B cell (primary cell): Measurements from ENCODE around the gene MPPE1. TPM values are rescaled to one million over a fixed set of nuclear protein-coding genes. Genes with fewer than 3 reads are reported as not detected.

ENCODE experiments used
- ATAC-seq: fragments of 200-7000 bp; cut with Tn5 transposase; one replicate; pipeline ENCODE4 v1.10.0; 2021; ENCODE audit warnings: low read depth, mild to moderate bottlenecking, moderate number of reproducible peaks, moderate library complexity
- CTCF ChIA-PET: fragments of 350-600 bp; sonication (Branson Sonifier 250); formaldehyde crosslinking; loops from one replicate; lab custom pipeline; 2021; ENCODE audit warnings: antibody characterized with exemption, inconsistent platforms; lab: Charles Lee
- POLR2A ChIA-PET: fragments of 350-600 bp; sonication (Branson Sonifier 250); formaldehyde crosslinking; loops from one replicate; lab custom pipeline; 2021; ENCODE audit warnings: antibody characterized with exemption; lab: Charles Lee
- DNase-seq: peaks from one replicate; pipeline ENCODE4 v3.0.0; 2013
- H2AFZ ChIP-seq: 2 replicates; pipeline ENCODE4 v1.6.1; 2012; ENCODE audit warnings: mild to moderate bottlenecking, low read depth, low read length; ENCODE audit not compliant: insufficient read depth, poor library complexity, severe bottlenecking
- H3K27ac ChIP-seq, 2 donors: 1 replicate in 1 of 2; 2 replicates in 1 of 2; pipeline ENCODE4 v1.5.1; 2012 to 2013; ENCODE audit warnings: low read length in 2 of 2, mild to moderate bottlenecking in 2 of 2, moderate library complexity in 1 of 2
- H3K27me3 ChIP-seq, 4 experiments: fragments of 200-600 bp in 1 of 4; sonication (generic) in 1 of 4; replicated peaks in 1 of 4; 1 replicate in 2 of 4; 2 replicates in 2 of 4; pipeline versions ENCODE4 v1.6.1 to v1.7.0; 2013 to 2016; ENCODE audit warnings: low read length in 3 of 4, mild to moderate bottlenecking in 2 of 4, mixed read lengths in 1 of 4, moderate library complexity in 1 of 4; ENCODE audit not compliant: insufficient read depth in 4 of 4, control insufficient read depth in 3 of 4; ENCODE audit errors: control extremely low read depth in 1 of 4
- H3K36me3 ChIP-seq, 2 experiments: replicated peaks in 1 of 2; 1 replicate in 1 of 2; 2 replicates in 1 of 2; pipeline versions ENCODE4 v1.6.1 to v1.7.1; 2013; ENCODE audit warnings: low read length in 1 of 2; ENCODE audit not compliant: insufficient read depth in 2 of 2, control insufficient read depth in 1 of 2; ENCODE audit errors: control extremely low read depth in 1 of 2, extremely low read depth in 1 of 2
- H3K4me1 ChIP-seq, 2 donors: fragments of 200-600 bp in 1 of 2; sonication (generic) in 1 of 2; 1 replicate in 1 of 2; 2 replicates in 1 of 2; pipeline versions ENCODE4 v1.5.1 to v1.6.1; 2013 to 2017; ENCODE audit warnings: low read length in 2 of 2; ENCODE audit not compliant: control insufficient read depth in 2 of 2, insufficient read depth in 2 of 2
- H3K4me2 ChIP-seq: replicated peaks from 2 replicates; pipeline ENCODE3; 2012; ENCODE audit warnings: mild to moderate bottlenecking, low read depth, low read length; ENCODE audit not compliant: poor library complexity, severe bottlenecking
- H3K4me3 ChIP-seq, 5 experiments: fragments of 200-600 bp in 1 of 5; sonication (generic) in 1 of 5; 1 replicate in 3 of 5; 2 replicates in 2 of 5; pipeline versions ENCODE4 v1.5.1 to v1.7.0; 2011 to 2016; ENCODE audit warnings: low read length in 4 of 5, mild to moderate bottlenecking in 4 of 5, low read depth in 2 of 5, control low read depth in 1 of 5, moderate library complexity in 1 of 5; ENCODE audit not compliant: insufficient read depth in 1 of 5; ENCODE audit errors: control extremely low read depth in 1 of 5, extremely low read depth in 1 of 5
- H3K79me2 ChIP-seq: fragments of 200-600 bp; sonication (generic); one replicate; pipeline ENCODE4 v1.6.0; 2016; ENCODE audit warnings: low read length; ENCODE audit not compliant: control insufficient read depth, insufficient read depth
- H3K9ac ChIP-seq: fragments of 200-600 bp; sonication (generic); 2 replicates; pipeline ENCODE4 v1.6.1; 2017; ENCODE audit warnings: mild to moderate bottlenecking, low read length, moderate library complexity
- H3K9me3 ChIP-seq, 3 donors: one replicate each; pipeline versions ENCODE4 v1.6.1 to v1.7.1; 2013; ENCODE audit warnings: low read length in 2 of 3; ENCODE audit not compliant: control insufficient read depth in 2 of 3, insufficient read depth in 1 of 3; ENCODE audit errors: control extremely low read depth in 1 of 3
- H4K20me1 ChIP-seq: 2 replicates; pipeline ENCODE4 v1.6.0; 2012; ENCODE audit warnings: mild to moderate bottlenecking, low read length; ENCODE audit not compliant: insufficient read depth, control insufficient read depth, poor library complexity, severe bottlenecking
- H3K27ac Mint-ChIP-seq: one replicate; pipeline ENCODE4 v1.8.0; 2021; ENCODE audit warnings: mixed read lengths
- H3K27me3 Mint-ChIP-seq: one replicate; pipeline ENCODE4 v1.8.0; 2021; ENCODE audit warnings: mixed read lengths
- H3K4me1 Mint-ChIP-seq: one replicate; pipeline ENCODE4 v1.8.0; 2021; ENCODE audit warnings: mixed read lengths
- H3K4me3 Mint-ChIP-seq: one replicate; pipeline ENCODE4 v1.8.0; 2021; ENCODE audit warnings: mixed read lengths
- H3K9me3 Mint-ChIP-seq: one replicate; pipeline ENCODE4 v1.8.0; 2022; ENCODE audit warnings: mixed read lengths; ENCODE audit not compliant: insufficient read depth
- CTCF ChIP-seq: fragments of 200-600 bp; IDR thresholded peaks from one replicate; pipeline ENCODE4 v1.8.0; 2022; ENCODE audit warnings: antibody characterized with exemption, mild to moderate bottlenecking
- EZH2 ChIP-seq: IDR thresholded peaks from 2 replicates; pipeline ENCODE4 v1.6.1; 2012; ENCODE audit warnings: borderline replicate concordance, low read depth, mild to moderate bottlenecking, moderate library complexity, low read length; ENCODE audit not compliant: insufficient read depth, poor library complexity, severe bottlenecking
- WGBS: methylation state at CpG from one replicate; pipeline ENCODE4 v1.1.5; 2013; ENCODE audit warnings: missing lambda C conversion rate; ENCODE audit not compliant: insufficient coverage; 5-methylcytosine and 5-hydroxymethylcytosine counted together
- intact Hi-C: fragments of 100-400 bp; cut with micrococcal nuclease; formaldehyde crosslinking; loops from one replicate; pipeline ENCODE4 v1.10.0; 2022
- polyA plus RNA-seq: library from polyadenylated mRNA; depleted of rRNA; stranded (reverse); fragments of >200 nt; gene quantifications from 2 replicates; pipeline ENCODE4 v1.2.3, GENCODE V29; 2012
- total RNA-seq, 2 donors: library from RNA; stranded (reverse); fragments of 120-200 nt in 1 of 2; gene quantifications; 1 replicate in 1 of 2; 2 replicates in 1 of 2; pipeline versions ENCODE4 v1.2.3 to v1.2.4, GENCODE V29; 2013 to 2022

MPPE1 gene
- total and polyA plus RNA-seq, 2 donors (not counting 1 experiment from before 2014, with no cell fraction given) = 51.1 to 57.5 TPM

GRCh38 chr18:11851146-11851805 lies 56.8 kb downstream of the MPPE1 start, which contains the start of gene CHMP1B:
Gene CHMP1B (plus strand): TSS chr18:11851413. CDS start chr18:11851512, 99 bp downstream.
- peaks cover 20% of the 10 kb centered on the region for H4K20me1 ChIP-seq
- H3K27me3 ChIP-seq = no peaks in the 10 kb centered on the region
- H3K27ac ChIP-seq = peak within 1 kb of the TSS; percentile 93 to 97
- H3K9me3 ChIP-seq = no peaks in the 10 kb centered on the region
- H3K36me3 ChIP-seq = peaks cover 0 to 13% of the 10 kb centered on the region in 2 experiments
- peak within 1 kb of the TSS; percentile 99 for H3K27ac Mint-ChIP-seq
- no peaks in the 10 kb centered on the region for H3K27me3 Mint-ChIP-seq
- H3K4me1 Mint-ChIP-seq = peaks cover 34% of the 10 kb centered on the region
- H3K9ac ChIP-seq = peak within 1 kb of the TSS; percentile 100
- peak within 1 kb of the TSS; percentile 85 to 100 (median 98) for H3K4me3 ChIP-seq
- peak within 1 kb of the TSS; percentile 62 for H2AFZ ChIP-seq
- POLR2A ChIA-PET = interaction anchor here (0.6 to 1.3 kb wide), 2 partner anchors 129 to 130 kb away, joined by 3 to 4 read pairs; partner anchors contain the start of gene IMPA2
- CTCF ChIA-PET = interaction anchor here (2.2 to 4.0 kb wide), 2 partner anchors 87 to 144 kb away, joined by 9 to 20 read pairs; no protein-coding TSS in a partner anchor
- H3K4me3 Mint-ChIP-seq = peak within 1 kb of the TSS; percentile 100
- intact Hi-C loops = loop anchor here (1.0 to 5.0 kb wide), 7 partner anchors 32 to 1938 kb away; partner anchors contain the start of genes CEP76, IMPA2, MPPE1 and PSMG2
- H3K4me2 ChIP-seq = peak within 1 kb of the TSS; percentile 82
- H3K4me1 ChIP-seq = peaks cover 28 to 31% of the 10 kb centered on the region in 2 donors
- peaks cover 25% of the 10 kb centered on the region for H3K79me2 ChIP-seq
- under 1% methylated on average over 53 of the region's 53 CpGs for WGBS
- ATAC-seq (peak; percentile 94), DNase-seq (peak; percentile 98)
- no peaks in the 10 kb centered on the region for H3K9me3 Mint-ChIP-seq
- TF ChIP-seq CTCF (no peak), EZH2 (no peak)

GRCh38 chr18:11850821-11851145 lies 57.3 kb downstream of the MPPE1 start:
- DNase-seq = no peak
- TF ChIP-seq CTCF = no peak
- TF ChIP-seq EZH2 = no peak
- H3K4me3 ChIP-seq = peak overlapping the region; percentile 85 to 100 (median 98)

More at GRCh38 chr18:11850821-11851145, 57.3 kb downstream of the MPPE1 start:
- Histone ChIP-seq H3K27ac (peak overlapping the region; percentile 93 to 97), H3K36me3 (peaks cover 0 to 9% of the 10 kb centered on the region in 2 experiments), H3K27me3 (no peaks in the 10 kb centered on the region), H3K4me1 (peaks cover 28 to 31% of the 10 kb centered on the region in 2 donors), H3K79me2 (peaks cover 25% of the 10 kb centered on the region), H3K9me3 (no peaks in the 10 kb centered on the region), H3K4me2 (peak overlapping the region; percentile 82), H4K20me1 (peaks cover 20% of the 10 kb centered on the region), H3K9ac (peak overlapping the region; percentile 100), H2AFZ (peak overlapping the region; percentile 62)
- Mint-ChIP-seq H3K4me3 (peak overlapping the region; percentile 100), H3K27ac (peak overlapping the region; percentile 99), H3K27me3 (no peaks in the 10 kb centered on the region), H3K9me3 (no peaks in the 10 kb centered on the region), H3K4me1 (peaks cover 34% of the 10 kb centered on the region)
- CTCF ChIA-PET = interaction anchor here (2.2 to 4.0 kb wide), 2 partner anchors 87 to 145 kb away, joined by 9 to 20 read pairs; no protein-coding TSS in a partner anchor
- intact Hi-C loops = loop anchor here (1.0 to 5.0 kb wide), 7 partner anchors 33 to 1938 kb away; partner anchors contain the start of genes CEP76, IMPA2, MPPE1 and PSMG2
- 0% methylated on average over 7 of the region's 10 CpGs for WGBS
- POLR2A ChIA-PET = interaction anchor here (0.6 to 1.3 kb wide), 2 partner anchors 129 to 131 kb away, joined by 3 to 4 read pairs; partner anchors contain the start of gene IMPA2
- ATAC-seq = peak; percentile 40
